Measurements from ENCODE around the gene MED13. TPM values are rescaled to one million over a fixed set of nuclear protein-coding genes. Genes with fewer than 3 reads are reported as not detected.

The MED13 gene
- total RNA-seq, 2 donors from 2014 or later, result 66.0 to 67.7 TPM

DNA sequence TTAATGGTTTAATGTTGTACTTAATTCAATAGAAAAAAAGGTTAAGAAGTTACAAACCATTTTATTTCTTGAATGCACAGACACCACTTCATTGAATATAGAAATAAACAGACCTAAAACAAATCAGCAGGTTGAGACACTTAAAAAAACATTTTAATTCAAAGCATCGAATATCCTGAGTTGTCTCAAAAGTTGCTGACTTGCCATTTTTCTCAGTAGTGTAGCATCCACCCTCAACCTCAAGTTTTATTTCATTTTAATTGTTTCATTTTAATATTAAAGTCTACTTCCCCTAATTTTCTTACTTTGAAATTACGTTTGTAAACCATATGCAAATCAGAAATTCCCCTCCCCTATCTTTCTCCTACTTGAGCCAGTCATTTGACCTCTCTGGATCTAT lies 5.8 kb upstream of the MED13 start:
- TF ChIP-seq, protein P1, sequence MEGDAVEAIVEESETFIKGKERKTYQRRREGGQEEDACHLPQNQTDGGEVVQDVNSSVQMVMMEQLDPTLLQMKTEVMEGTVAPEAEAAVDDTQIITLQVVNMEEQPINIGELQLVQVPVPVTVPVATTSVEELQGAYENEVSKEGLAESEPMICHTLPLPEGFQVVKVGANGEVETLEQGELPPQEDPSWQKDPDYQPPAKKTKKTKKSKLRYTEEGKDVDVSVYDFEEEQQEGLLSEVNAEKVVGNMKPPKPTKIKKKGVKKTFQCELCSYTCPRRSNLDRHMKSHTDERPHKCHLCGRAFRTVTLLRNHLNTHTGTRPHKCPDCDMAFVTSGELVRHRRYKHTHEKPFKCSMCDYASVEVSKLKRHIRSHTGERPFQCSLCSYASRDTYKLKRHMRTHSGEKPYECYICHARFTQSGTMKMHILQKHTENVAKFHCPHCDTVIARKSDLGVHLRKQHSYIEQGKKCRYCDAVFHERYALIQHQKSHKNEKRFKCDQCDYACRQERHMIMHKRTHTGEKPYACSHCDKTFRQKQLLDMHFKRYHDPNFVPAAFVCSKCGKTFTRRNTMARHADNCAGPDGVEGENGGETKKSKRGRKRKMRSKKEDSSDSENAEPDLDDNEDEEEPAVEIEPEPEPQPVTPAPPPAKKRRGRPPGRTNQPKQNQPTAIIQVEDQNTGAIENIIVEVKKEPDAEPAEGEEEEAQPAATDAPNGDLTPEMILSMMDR (conservative IDR thresholded peaks at IDR 0.05), result no peak
- Histone ChIP-seq H3K9me3 (ENCODE audit: control insufficient read depth, low read length) (no peaks in the 10 kb centered on the region), H3K4me3 (ENCODE audit: low read length) (no peak overlapping the region), H3K4me1 (ENCODE audit: control insufficient read depth, insufficient read depth, low read length) (peaks cover 4% of the 10 kb centered on the region), H3K36me3 (ENCODE audit: control insufficient read depth, insufficient read depth, low read length) (no peaks in the 10 kb centered on the region), H3K9ac (ENCODE audit: extremely low read depth, low read length, poor library complexity, severe bottlenecking) (no peak overlapping the region), H3K27me3 (ENCODE audit: control insufficient read depth, insufficient read depth, low read length, poor library complexity, severe bottlenecking) (no peaks in the 10 kb centered on the region), H3K27ac (ENCODE audit: low read depth, low read length) (no peak overlapping the region)
- Mint-ChIP-seq H3K36me3 (ENCODE audit: low read depth) (no peaks in the 10 kb centered on the region), H3K9me3 (no peaks in the 10 kb centered on the region), H3K4me1 (peaks cover 8% of the 10 kb centered on the region), H3K4me3 (no peak overlapping the region), H3K27me3 (ENCODE audit: insufficient read depth) (no peaks in the 10 kb centered on the region), H3K27ac (no peak overlapping the region)
- no peak for DNase-seq
- 94 to 100% methylated on average over 2 of the region's 2 CpGs for WGBS, 2 experiments (ENCODE audit: insufficient coverage in 1 of 2, insufficient read length in 1 of 2)

DNA sequence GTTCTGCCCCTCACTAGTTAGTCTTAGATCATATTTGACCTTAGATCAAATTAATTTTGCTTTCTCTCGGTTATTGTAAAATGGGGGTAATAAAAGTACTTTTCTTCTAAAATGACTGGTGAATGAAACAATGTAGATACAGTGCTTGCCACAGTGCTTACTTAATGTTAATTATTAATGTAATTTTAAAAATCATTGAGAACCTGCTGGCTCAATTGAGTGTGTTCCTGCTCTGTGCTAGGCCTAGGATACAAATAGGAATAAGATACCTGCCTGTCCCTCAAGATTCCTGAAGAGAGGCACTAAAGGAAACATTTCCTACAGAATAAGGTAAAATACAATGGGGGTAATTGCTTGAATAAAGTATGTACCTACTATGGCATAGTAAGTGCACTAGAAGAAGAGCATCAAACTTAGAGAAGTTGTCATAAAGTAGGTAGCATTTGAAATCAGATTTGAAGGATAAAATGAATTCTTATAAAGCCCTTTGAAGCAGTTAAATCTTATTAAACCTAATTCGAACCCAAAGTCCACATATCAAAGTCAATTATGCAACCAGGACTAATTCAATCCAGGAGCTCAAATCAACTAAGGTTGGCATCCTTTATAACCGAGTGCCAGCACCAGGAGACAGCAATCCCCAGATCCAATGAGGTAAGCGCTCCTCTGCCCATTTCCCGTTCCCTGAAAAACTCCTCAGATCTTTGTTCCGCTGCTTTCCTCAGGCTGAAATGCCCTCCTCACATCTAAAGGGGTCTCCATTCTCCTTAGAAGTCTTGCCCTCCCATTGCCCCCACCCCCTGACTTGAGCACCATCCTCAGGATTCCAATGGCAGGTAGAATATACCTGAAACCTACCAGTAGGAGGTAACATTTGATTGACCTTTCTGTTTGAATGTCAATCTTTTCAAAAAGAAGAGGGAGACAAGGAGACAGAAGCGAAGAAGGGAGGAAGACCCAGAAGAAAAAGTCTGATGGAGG lies 2.4 kb upstream of the MED13 start:
- peaks cover 4% of the 10 kb centered on the region for H3K36me3 Mint-ChIP-seq (ENCODE audit: low read depth)
- no peak overlapping the region for H3K27ac Mint-ChIP-seq
- no peaks in the 10 kb centered on the region for H3K27me3 Mint-ChIP-seq (ENCODE audit: insufficient read depth)
- Histone ChIP-seq H3K4me1 (ENCODE audit: control insufficient read depth, insufficient read depth, low read length) (no peaks in the 10 kb centered on the region), H3K27me3 (ENCODE audit: control insufficient read depth, insufficient read depth, low read length, poor library complexity, severe bottlenecking) (no peaks in the 10 kb centered on the region), H3K27ac (ENCODE audit: low read depth, low read length) (no peak overlapping the region), H3K9me3 (ENCODE audit: control insufficient read depth, low read length) (no peaks in the 10 kb centered on the region), H3K4me3 (ENCODE audit: low read length) (no peak overlapping the region), H3K36me3 (ENCODE audit: control insufficient read depth, insufficient read depth, low read length) (peaks cover 4% of the 10 kb centered on the region), H3K9ac (ENCODE audit: extremely low read depth, low read length, poor library complexity, severe bottlenecking) (no peak overlapping the region)
- no peaks in the 10 kb centered on the region for H3K9me3 Mint-ChIP-seq
- DNase-seq, result peak; percentile 67
- TF ChIP-seq, protein P1 (conservative IDR thresholded peaks at IDR 0.05), result peak; percentile 46
- peaks cover 19% of the 10 kb centered on the region for H3K4me1 Mint-ChIP-seq
- 89 to 90% methylated on average over 5 to 7 of the region's 7 CpGs for WGBS, 2 experiments (ENCODE audit: insufficient coverage in 1 of 2, insufficient read length in 1 of 2)
- H3K4me3 Mint-ChIP-seq, result no peak overlapping the region

DNA sequence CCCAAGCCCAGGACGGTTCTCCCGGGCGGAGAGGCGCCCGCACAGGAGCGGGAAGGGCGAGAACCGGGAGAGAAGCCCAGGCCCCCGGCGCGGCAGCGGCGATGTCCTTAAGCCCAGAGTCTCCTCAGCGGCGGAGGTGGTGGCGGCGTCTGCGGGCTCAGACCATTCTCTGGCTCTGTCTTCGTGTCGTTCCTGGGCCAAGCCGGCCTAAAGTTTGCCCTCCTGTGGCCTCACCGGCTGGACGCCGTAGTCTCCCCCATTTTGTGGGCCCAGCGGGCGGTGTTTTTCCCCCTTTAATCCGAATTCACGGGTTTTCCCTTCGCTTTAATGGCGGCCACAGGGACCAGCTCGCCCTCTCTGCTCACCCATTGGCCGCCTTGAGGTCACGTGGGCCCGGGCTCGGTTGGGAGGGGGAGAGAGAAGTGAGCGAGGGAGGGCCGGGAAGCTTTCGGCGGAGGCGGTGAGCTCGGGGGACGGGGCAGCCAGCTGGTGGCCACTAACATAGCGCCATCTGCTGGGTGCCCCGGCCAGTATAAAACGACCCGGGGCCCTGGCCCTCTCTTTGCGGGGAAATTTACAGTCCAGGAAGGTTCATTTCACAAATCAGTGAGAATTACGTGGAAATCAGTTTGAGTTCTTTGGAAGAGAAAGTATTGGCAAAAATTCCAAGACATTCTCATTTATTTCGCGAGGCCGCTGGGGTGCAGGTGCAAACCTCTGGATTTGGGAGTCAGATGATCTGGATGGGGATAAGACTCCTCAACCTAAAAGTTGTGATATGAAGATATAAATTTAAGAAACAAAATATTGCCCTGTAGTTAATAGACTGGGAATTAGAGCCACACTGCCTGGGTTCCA lies 762 bp upstream of the MED13 start:
- peaks cover 18% of the 10 kb centered on the region for H3K36me3 ChIP-seq (ENCODE audit: control insufficient read depth, insufficient read depth, low read length)
- H3K9me3 ChIP-seq (ENCODE audit: control insufficient read depth, low read length), result no peaks in the 10 kb centered on the region
- 1 to 3% methylated on average over 41 to 51 of the region's 51 CpGs for WGBS, 2 experiments (ENCODE audit: insufficient coverage in 1 of 2, insufficient read length in 1 of 2)
- H3K4me3 ChIP-seq (ENCODE audit: low read length), result peak overlapping the region; percentile 86
- peak overlapping the region; percentile 94 for H3K27ac ChIP-seq (ENCODE audit: low read depth, low read length)
- H3K9ac ChIP-seq (ENCODE audit: extremely low read depth, low read length, poor library complexity, severe bottlenecking), result peak overlapping the region; percentile 98
- no peaks in the 10 kb centered on the region for H3K9me3 Mint-ChIP-seq
- peaks cover 13% of the 10 kb centered on the region for H3K36me3 Mint-ChIP-seq (ENCODE audit: low read depth)
- H3K4me3 Mint-ChIP-seq, result peak overlapping the region; percentile 89
- H3K27me3 ChIP-seq (ENCODE audit: control insufficient read depth, insufficient read depth, low read length, poor library complexity, severe bottlenecking), result no peaks in the 10 kb centered on the region
- H3K4me1 Mint-ChIP-seq, result peaks cover 27% of the 10 kb centered on the region
- TF ChIP-seq, protein P1 (conservative IDR thresholded peaks at IDR 0.05), result peak; percentile 98
- H3K27ac Mint-ChIP-seq, result peak overlapping the region; percentile 100
- DNase-seq, result peak; percentile 100
- no peaks in the 10 kb centered on the region for H3K4me1 ChIP-seq (ENCODE audit: control insufficient read depth, insufficient read depth, low read length)
- no peaks in the 10 kb centered on the region for H3K27me3 Mint-ChIP-seq (ENCODE audit: insufficient read depth)

Data from endodermal cell (in vitro differentiated cells).